Prostate gland (tissue), 2 donors: Measurements from ENCODE around the gene EPHB2. TPM values are rescaled to one million over a fixed set of nuclear protein-coding genes. Genes with fewer than 3 reads are reported as not detected.

Experiments
- DNase-seq: peaks from one replicate; pipeline ENCODE4 v3.0.0-alpha.2; 2019; ENCODE audit warnings: low spot score
- H3K27ac ChIP-seq, 2 donors: fragments of 200-600 bp; sonication (generic); 2 replicates each; pipeline ENCODE4 v1.5.1; 2017 to 2019
- H3K27me3 ChIP-seq: fragments of 200-600 bp; sonication (generic); replicated peaks from 2 replicates; pipeline ENCODE4 v1.5.1; 2019; ENCODE audit not compliant: insufficient read depth
- H3K36me3 ChIP-seq, 2 donors: fragments of 200-600 bp; sonication (generic); 1 replicate in 1 of 2; 2 replicates in 1 of 2; pipeline versions ENCODE4 v1.5.1 to v1.8.1; 2017 to 2019
- H3K4me1 ChIP-seq: fragments of 200-600 bp; sonication (generic); replicated peaks from 2 replicates; pipeline ENCODE4 v1.5.1; 2019
- H3K4me3 ChIP-seq, 2 donors: fragments of 200-600 bp; sonication (generic); 2 replicates each; pipeline ENCODE4 v1.5.1; 2017 to 2019
- H3K9me3 ChIP-seq: fragments of 200-600 bp; sonication (generic); 2 replicates; pipeline ENCODE4 v1.5.1; 2017
- POLR2A ChIP-seq: fragments of 450-650 bp; IDR thresholded peaks from one replicate; pipeline ENCODE4 v1.6.1; 2016; ENCODE audit warnings: antibody characterized with exemption, mild to moderate bottlenecking
- POLR2AphosphoS5 ChIP-seq: sonication (generic); formaldehyde crosslinking; IDR thresholded peaks from one replicate; pipeline ENCODE4 v1.6.1; 2017; ENCODE audit warnings: antibody characterized with exemption
- WGBS: methylation state at CpG from one replicate; pipeline ENCODE4 v1.1.5; 2018; 5-methylcytosine and 5-hydroxymethylcytosine counted together
- intact Hi-C: fragments of 100-400 bp; cut with DNase I; formaldehyde crosslinking; loops from one replicate; pipeline ENCODE4 v1.14.2; 2022
- total RNA-seq, 2 donors: library from RNA; depleted of rRNA; stranded (reverse); fragments of >200 nt; gene quantifications; one replicate each; pipeline ENCODE4 v1.1.0, GENCODE V29; 2016
- TF ChIP-seq, protein P1 (sequence below), 4 experiments: fragments of 200-600 bp in 2 of 4; fragments of 450-650 bp in 2 of 4; sonication (generic) in 2 of 4; IDR thresholded peaks; 1 replicate in 3 of 4; 2 replicates in 1 of 4; pipeline ENCODE4 v1.5.1; 2016 to 2019; ENCODE audit warnings: antibody characterized with exemption in 4 of 4, mild to moderate bottlenecking in 2 of 4, moderate library complexity in 2 of 4

EPHB2 gene
- total RNA-seq, 2 donors from 2014 or later = 6.4 to 7.4 TPM

DNA sequence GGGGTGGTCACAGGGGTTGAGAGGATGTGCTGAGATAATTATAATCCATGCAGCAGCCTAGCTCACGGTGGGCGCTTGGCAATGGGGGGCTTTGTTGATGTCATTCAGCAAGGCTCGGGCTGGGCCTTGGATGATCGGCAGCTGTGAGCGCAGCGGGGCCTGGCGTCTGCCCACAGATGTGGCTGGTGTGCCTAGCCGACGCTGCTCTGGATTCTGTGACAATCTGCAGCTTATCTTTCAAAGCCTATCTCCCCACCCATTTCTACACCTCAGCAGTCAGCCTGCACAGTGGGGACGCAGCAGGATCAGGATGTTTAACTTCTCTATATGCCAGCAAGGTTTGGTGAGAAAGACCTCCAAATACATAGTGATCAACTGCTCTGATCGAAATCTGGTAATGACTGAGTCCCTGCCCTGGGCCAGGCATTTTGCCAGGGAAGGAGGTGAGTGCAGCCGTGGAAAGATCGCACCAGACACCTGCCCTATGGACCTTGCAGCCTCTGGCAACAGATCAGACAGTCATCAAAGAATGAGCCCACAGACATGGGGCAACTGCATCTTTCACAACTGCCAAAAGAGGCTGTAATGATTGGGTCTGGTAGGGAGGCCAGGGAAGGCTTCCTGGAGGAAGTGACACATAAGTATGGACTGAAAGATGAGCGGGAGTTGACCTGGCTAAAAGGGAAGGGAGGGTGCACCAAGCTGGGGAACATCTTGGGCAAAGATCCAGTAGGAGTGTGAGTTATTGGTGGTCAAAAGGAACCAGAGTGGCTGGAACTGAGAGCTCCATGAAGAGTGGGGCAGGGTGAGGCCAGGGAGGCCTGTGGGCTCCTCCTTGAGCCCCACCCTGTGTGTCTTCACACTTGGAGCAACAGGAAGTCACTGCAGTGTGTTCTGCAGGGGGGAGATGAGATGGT lies 35.3 kb downstream of the EPHB2 start:
- 81% methylated on average over 14 of the region's 14 CpGs for WGBS
- no peaks in the 10 kb centered on the region for H3K36me3 ChIP-seq
- DNase-seq = no peak
- H3K4me1 ChIP-seq = peaks cover 10% of the 10 kb centered on the region
- H3K27me3 ChIP-seq = no peaks in the 10 kb centered on the region
- H3K27ac ChIP-seq = no peak overlapping the region
- H3K4me3 ChIP-seq = no peak overlapping the region
- TF ChIP-seq, protein P1, sequence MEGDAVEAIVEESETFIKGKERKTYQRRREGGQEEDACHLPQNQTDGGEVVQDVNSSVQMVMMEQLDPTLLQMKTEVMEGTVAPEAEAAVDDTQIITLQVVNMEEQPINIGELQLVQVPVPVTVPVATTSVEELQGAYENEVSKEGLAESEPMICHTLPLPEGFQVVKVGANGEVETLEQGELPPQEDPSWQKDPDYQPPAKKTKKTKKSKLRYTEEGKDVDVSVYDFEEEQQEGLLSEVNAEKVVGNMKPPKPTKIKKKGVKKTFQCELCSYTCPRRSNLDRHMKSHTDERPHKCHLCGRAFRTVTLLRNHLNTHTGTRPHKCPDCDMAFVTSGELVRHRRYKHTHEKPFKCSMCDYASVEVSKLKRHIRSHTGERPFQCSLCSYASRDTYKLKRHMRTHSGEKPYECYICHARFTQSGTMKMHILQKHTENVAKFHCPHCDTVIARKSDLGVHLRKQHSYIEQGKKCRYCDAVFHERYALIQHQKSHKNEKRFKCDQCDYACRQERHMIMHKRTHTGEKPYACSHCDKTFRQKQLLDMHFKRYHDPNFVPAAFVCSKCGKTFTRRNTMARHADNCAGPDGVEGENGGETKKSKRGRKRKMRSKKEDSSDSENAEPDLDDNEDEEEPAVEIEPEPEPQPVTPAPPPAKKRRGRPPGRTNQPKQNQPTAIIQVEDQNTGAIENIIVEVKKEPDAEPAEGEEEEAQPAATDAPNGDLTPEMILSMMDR (IDR thresholded peaks at IDR 0.05) = no peak
- TF ChIP-seq POLR2AphosphoS5 (no peak), POLR2A (no peak)
- H3K9me3 ChIP-seq = no peaks in the 10 kb centered on the region
- intact Hi-C loops = no loop called here

DNA sequence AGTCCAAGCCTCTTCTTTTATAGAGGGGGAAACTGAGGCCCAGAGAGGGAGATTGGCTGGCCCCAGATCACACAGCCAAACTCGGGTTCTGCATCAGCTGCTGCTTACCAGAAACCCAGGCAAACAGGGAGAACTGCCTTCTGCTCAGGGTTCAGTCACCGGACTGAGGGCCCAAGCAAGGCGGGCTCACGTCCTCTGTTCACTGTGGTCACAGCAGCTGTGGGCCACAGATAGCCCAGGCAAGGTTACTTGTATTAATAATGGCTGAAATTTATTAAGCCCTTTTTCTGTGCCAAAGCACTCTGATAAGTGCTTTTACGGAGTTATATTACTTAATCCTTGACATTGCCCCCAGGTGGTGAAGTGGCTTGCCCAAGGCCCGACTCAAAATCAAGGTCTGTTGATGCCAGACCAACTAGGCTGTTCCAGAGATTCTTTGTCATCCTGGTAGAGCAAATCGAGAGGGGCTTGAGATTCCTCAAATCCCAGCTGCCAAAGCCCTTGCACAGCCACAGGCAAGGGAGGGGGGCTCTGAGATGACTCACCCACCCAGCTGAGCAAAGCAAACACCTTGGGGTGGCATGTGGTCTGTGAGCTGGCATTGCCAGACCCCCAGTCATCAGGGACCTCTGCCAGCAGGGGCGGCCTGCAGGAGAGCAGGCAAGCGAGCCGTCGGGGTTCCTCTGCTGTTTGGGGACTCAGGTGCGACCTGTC lies 36.5 kb downstream of the EPHB2 start:
- Histone ChIP-seq H3K9me3 (no peaks in the 10 kb centered on the region), H3K27me3 (no peaks in the 10 kb centered on the region), H3K27ac (no peak overlapping the region), H3K4me1 (peaks cover 10% of the 10 kb centered on the region), H3K4me3 (no peak overlapping the region), H3K36me3 (no peaks in the 10 kb centered on the region)
- no peak for DNase-seq
- 80% methylated on average over 11 of the region's 12 CpGs for WGBS
- TF ChIP-seq POLR2A = no peak
- TF ChIP-seq, protein P1 (IDR thresholded peaks at IDR 0.05) = no peak
- no peak for TF ChIP-seq POLR2AphosphoS5
- intact Hi-C loops = no loop called here

DNA sequence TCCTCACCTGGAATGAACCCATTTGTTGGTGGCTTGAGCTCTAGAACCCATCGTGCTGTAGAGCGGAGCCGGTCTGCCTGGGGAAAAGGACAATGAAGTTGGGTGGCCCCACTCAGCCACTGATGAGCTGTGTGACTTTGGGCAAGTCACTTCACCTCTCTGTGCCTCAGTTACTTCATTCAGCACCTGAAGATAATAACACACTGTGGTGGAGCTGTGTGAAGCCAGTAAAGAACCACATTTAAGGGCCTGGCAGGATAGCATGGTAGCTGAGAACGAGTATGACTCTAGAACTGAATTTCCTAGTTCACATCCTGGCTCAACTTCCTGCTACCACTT lies 37.1 kb downstream of the EPHB2 start:
- 93% methylated on average over 4 of the region's 4 CpGs for WGBS
- no peak overlapping the region for H3K27ac ChIP-seq
- DNase-seq = no peak

DNA sequence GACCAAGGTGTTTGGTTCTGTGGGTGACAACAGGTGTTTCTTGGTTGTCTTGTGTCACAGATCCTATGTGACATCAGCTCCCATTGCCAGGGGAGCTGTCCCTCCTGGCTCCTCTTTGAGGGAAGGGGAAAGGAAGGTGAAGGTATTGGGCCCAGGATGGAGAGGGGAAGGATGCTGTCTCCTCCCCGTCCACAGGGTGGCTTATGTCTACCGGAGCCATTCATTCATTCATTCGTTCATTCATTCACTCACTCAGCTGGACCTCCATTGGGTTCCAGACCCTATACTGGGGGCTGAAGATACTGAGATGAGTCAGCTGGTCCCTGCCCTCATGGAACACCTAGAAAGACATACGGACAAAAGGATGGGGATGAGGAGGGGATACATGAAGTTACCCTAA lies 38.9 kb downstream of the EPHB2 start:
- TF ChIP-seq POLR2AphosphoS5 (no peak), POLR2A (no peak)
- TF ChIP-seq, protein P1 (IDR thresholded peaks at IDR 0.05) = no peak
- no peaks in the 10 kb centered on the region for H3K27me3 ChIP-seq
- 92% methylated on average over 4 of the region's 4 CpGs for WGBS
- H3K4me1 ChIP-seq = peaks cover 10% of the 10 kb centered on the region
- no peak for DNase-seq
- H3K4me3 ChIP-seq = no peak overlapping the region
- intact Hi-C loops = no loop called here
- no peaks in the 10 kb centered on the region for H3K9me3 ChIP-seq
- H3K27ac ChIP-seq = peak overlapping the region in 1 of 2 donors; percentile 12
- no peaks in the 10 kb centered on the region for H3K36me3 ChIP-seq

More for the DNA sequence above, 37.1 kb downstream of the EPHB2 start:
- Histone ChIP-seq H3K27me3 (no peaks in the 10 kb centered on the region), H3K9me3 (no peaks in the 10 kb centered on the region), H3K4me1 (peaks cover 10% of the 10 kb centered on the region), H3K36me3 (no peaks in the 10 kb centered on the region), H3K4me3 (no peak overlapping the region)
- intact Hi-C loops = no loop called here
- TF ChIP-seq POLR2AphosphoS5 (no peak), POLR2A (no peak)
- TF ChIP-seq, protein P1 (IDR thresholded peaks at IDR 0.05) = no peak
